Measurements from ENCODE around the gene FMNL1. TPM values are rescaled to one million over a fixed set of nuclear protein-coding genes. Genes with fewer than 3 reads are reported as not detected.

FMNL1 gene
- total RNA-seq, 1 experiment from 2014 or later = 3.0 TPM

DNA sequence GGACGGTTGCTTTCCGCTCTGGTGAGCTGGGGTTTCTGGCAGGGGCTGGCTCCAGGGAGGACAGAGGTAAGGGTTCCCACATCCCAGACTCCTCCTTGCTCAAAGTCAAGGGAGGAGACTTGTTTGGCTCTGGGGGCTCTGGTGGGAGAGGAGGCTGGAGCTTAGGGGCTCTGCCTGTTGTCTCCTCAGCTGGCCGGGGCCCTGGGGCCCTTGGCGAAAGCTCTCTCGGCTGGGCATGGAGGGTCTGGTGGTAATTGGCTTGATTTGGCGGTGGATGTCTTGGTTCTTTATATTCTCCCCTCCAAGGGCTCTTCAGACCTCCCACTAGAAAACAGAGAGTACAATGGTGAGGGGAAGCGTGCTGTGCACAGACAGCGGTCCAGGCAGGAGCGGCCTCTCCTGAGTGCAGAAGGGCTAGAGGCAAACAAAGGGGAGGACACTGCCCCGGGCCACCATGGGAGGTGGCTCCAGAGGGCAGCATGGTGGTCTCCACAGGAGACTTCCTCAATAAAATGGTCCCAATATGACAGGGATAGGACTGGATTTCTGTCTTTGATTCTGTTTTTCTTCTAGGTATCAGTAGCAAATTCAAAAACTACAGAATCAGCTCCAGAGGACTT, 45.9 kb downstream of the FMNL1 start:
- no TSS peak for BruUV-seq (replicated peaks)
- H3K9me3 ChIP-seq = no peaks in the 10 kb centered on the region
- TF ChIP-seq, protein P1, sequence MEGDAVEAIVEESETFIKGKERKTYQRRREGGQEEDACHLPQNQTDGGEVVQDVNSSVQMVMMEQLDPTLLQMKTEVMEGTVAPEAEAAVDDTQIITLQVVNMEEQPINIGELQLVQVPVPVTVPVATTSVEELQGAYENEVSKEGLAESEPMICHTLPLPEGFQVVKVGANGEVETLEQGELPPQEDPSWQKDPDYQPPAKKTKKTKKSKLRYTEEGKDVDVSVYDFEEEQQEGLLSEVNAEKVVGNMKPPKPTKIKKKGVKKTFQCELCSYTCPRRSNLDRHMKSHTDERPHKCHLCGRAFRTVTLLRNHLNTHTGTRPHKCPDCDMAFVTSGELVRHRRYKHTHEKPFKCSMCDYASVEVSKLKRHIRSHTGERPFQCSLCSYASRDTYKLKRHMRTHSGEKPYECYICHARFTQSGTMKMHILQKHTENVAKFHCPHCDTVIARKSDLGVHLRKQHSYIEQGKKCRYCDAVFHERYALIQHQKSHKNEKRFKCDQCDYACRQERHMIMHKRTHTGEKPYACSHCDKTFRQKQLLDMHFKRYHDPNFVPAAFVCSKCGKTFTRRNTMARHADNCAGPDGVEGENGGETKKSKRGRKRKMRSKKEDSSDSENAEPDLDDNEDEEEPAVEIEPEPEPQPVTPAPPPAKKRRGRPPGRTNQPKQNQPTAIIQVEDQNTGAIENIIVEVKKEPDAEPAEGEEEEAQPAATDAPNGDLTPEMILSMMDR (IDR thresholded peaks at IDR 0.05; ENCODE audit: insufficient read depth in 1 of 2, low read depth in 1 of 2, low read length in 1 of 2, severe bottlenecking in 1 of 2, unreplicated experiment in 1 of 2) = no peak
- Mint-ChIP-seq H3K4me3 (ENCODE audit: unreplicated experiment) (no peak overlapping the region), H3K4me1 (ENCODE audit: low read depth, unreplicated experiment) (no peaks in the 10 kb centered on the region), H3K9me3 (ENCODE audit: unreplicated experiment) (no peaks in the 10 kb centered on the region), H3K27me3 (ENCODE audit: insufficient read depth, unreplicated experiment) (no peaks in the 10 kb centered on the region), H3K27ac (ENCODE audit: unreplicated experiment) (no peak overlapping the region), H3K36me3 (ENCODE audit: insufficient read depth, unreplicated experiment) (peaks cover 39% of the 10 kb centered on the region)
- POLR2A ChIA-PET = no interaction called here
- CTCF ChIA-PET = interaction anchor here (1.0 to 1.7 kb wide), 3 partner anchors 9 to 21 kb away, joined by 3 to 4 read pairs (median 4); no protein-coding TSS in a partner anchor
- H3K27me3 ChIP-seq (replicated peaks; ENCODE audit: control insufficient read depth, insufficient read depth, low read length) = no peaks in the 10 kb centered on the region
- DNase-seq = no peak
- H3K4me1 ChIP-seq = peaks cover 3% of the 10 kb centered on the region; the same call in 1 of the 2 replicates
- H3K36me3 ChIP-seq (ENCODE audit: control insufficient read depth, insufficient read depth, low read length) = no peaks in the 10 kb centered on the region; the same call in 1 of the 2 replicates
- H3K4me3 ChIP-seq (ENCODE audit: low read depth, low read length) = no peak overlapping the region
- intact Hi-C loops (cut with micrococcal nuclease; ENCODE audit: unreplicated experiment) = no loop called here

DNA sequence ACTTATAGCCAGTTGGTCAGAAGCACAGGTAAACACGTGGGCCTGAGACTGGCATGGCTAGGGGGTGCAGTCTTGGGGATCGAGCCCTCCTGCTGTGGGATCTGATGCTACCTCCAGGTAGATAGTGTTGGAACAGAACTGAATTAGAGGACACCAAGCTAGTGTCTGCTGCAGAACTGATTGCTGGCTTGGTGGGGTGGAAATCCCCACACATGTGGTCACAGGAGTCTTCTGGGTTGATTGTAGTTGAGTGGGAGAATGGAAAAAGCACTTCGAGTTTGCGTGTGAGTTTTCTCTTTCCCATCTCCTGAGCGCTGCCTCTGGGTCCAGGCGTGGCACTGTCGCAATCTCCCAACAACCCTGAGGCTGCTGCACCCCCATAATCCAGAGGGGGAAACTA, 48.2 kb downstream of the FMNL1 start:
- H3K36me3 ChIP-seq (ENCODE audit: control insufficient read depth, insufficient read depth, low read length) = no peaks in the 10 kb centered on the region; the same call in none of the 2 replicates
- H3K4me3 ChIP-seq (ENCODE audit: low read depth, low read length) = no peak overlapping the region
- Mint-ChIP-seq H3K27ac (ENCODE audit: unreplicated experiment) (no peak overlapping the region), H3K4me3 (ENCODE audit: unreplicated experiment) (no peak overlapping the region), H3K36me3 (ENCODE audit: insufficient read depth, unreplicated experiment) (peaks cover 42% of the 10 kb centered on the region), H3K4me1 (ENCODE audit: low read depth, unreplicated experiment) (no peaks in the 10 kb centered on the region), H3K9me3 (ENCODE audit: unreplicated experiment) (no peaks in the 10 kb centered on the region), H3K27me3 (ENCODE audit: insufficient read depth, unreplicated experiment) (no peaks in the 10 kb centered on the region)
- ChIA-PET CTCF (no interaction called here), POLR2A (no interaction called here)
- intact Hi-C loops (cut with micrococcal nuclease; ENCODE audit: unreplicated experiment) = no loop called here
- peaks cover 3% of the 10 kb centered on the region; the same call in 1 of the 2 replicates for H3K4me1 ChIP-seq
- no peaks in the 10 kb centered on the region for H3K27me3 ChIP-seq (replicated peaks; ENCODE audit: control insufficient read depth, insufficient read depth, low read length)
- no peak for DNase-seq
- TF ChIP-seq, protein P1 (IDR thresholded peaks at IDR 0.05; ENCODE audit: insufficient read depth in 1 of 2, low read depth in 1 of 2, low read length in 1 of 2, severe bottlenecking in 1 of 2, unreplicated experiment in 1 of 2) = no peak
- no peaks in the 10 kb centered on the region for H3K9me3 ChIP-seq
- no TSS peak for BruUV-seq (replicated peaks)

DNA sequence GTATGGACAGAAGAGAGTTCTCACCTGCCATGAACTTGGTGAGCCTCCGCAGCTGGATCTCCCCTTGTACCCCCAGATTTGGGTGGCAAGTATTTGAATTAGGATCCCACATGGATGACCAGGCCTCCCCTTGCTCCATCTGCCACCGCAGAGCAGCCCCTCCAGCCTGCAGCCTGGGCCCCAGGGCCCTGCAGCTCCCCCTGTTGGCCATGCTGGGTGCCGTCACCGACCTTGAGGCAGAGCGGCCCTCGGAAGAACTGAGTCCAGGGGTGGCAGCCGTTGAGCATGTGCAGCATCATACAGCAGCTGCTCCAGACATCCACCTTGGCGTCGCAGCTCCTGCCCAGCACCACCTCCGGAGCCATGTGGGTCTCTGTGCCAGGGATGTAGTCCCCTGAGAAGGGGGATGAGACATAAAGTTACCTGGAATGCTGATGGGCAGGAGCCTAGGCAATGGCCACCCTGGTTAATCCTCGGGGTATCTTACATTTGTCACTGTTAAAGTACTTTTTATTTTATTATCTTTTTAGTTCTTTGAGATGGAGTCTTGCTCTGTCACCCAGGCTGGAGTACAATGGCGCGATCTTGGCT, 49.2 kb downstream of the FMNL1 start:
- Histone ChIP-seq H3K9me3 (no peaks in the 10 kb centered on the region), H3K36me3 (ENCODE audit: control insufficient read depth, insufficient read depth, low read length) (no peaks in the 10 kb centered on the region; the same call in none of the 2 replicates), H3K27me3 (replicated peaks; ENCODE audit: control insufficient read depth, insufficient read depth, low read length) (no peaks in the 10 kb centered on the region), H3K4me3 (ENCODE audit: low read depth, low read length) (no peak overlapping the region), H3K4me1 (peaks cover 2% of the 10 kb centered on the region; the same call in 1 of the 2 replicates)
- H3K9me3 Mint-ChIP-seq (ENCODE audit: unreplicated experiment) = no peaks in the 10 kb centered on the region
- BruUV-seq (replicated peaks) = no TSS peak
- H3K4me3 Mint-ChIP-seq (ENCODE audit: unreplicated experiment) = no peak overlapping the region
- POLR2A ChIA-PET = no interaction called here
- peaks cover 42% of the 10 kb centered on the region for H3K36me3 Mint-ChIP-seq (ENCODE audit: insufficient read depth, unreplicated experiment)
- no peak overlapping the region for H3K27ac Mint-ChIP-seq (ENCODE audit: unreplicated experiment)
- peak in 1 of 2 experiments; percentile 51 for DNase-seq
- intact Hi-C loops (cut with micrococcal nuclease; ENCODE audit: unreplicated experiment) = no loop called here
- H3K4me1 Mint-ChIP-seq (ENCODE audit: low read depth, unreplicated experiment) = no peaks in the 10 kb centered on the region
- TF ChIP-seq, protein P1 (IDR thresholded peaks at IDR 0.05; ENCODE audit: insufficient read depth in 1 of 2, low read depth in 1 of 2, low read length in 1 of 2, severe bottlenecking in 1 of 2, unreplicated experiment in 1 of 2) = peak; percentile 56 to 58
- CTCF ChIA-PET = interaction anchor here (0.7 to 1.1 kb wide), 2 partner anchors 51 to 155 kb away, joined by 3 to 4 read pairs; no protein-coding TSS in a partner anchor
- no peaks in the 10 kb centered on the region for H3K27me3 Mint-ChIP-seq (ENCODE audit: insufficient read depth, unreplicated experiment)
